Prostate gland (tissue), 2 donors: Measurements from ENCODE around the gene TMEM238.

Experiments used
- POLR2A ChIP-seq: fragments of 450-650 bp; IDR thresholded peaks from one replicate; pipeline ENCODE4 v1.6.1; 2016; ENCODE audit warnings: antibody characterized with exemption, mild to moderate bottlenecking
- POLR2AphosphoS5 ChIP-seq: sonication (generic); formaldehyde crosslinking; IDR thresholded peaks from one replicate; pipeline ENCODE4 v1.6.1; 2017; ENCODE audit warnings: antibody characterized with exemption
- TF ChIP-seq, protein P1 (sequence below), 4 experiments: fragments of 200-600 bp in 2 of 4; fragments of 450-650 bp in 2 of 4; sonication (generic) in 2 of 4; IDR thresholded peaks; 1 replicate in 3 of 4; 2 replicates in 1 of 4; pipeline ENCODE4 v1.5.1; 2016 to 2019; ENCODE audit warnings: antibody characterized with exemption in 4 of 4, mild to moderate bottlenecking in 2 of 4, moderate library complexity in 2 of 4

DNA sequence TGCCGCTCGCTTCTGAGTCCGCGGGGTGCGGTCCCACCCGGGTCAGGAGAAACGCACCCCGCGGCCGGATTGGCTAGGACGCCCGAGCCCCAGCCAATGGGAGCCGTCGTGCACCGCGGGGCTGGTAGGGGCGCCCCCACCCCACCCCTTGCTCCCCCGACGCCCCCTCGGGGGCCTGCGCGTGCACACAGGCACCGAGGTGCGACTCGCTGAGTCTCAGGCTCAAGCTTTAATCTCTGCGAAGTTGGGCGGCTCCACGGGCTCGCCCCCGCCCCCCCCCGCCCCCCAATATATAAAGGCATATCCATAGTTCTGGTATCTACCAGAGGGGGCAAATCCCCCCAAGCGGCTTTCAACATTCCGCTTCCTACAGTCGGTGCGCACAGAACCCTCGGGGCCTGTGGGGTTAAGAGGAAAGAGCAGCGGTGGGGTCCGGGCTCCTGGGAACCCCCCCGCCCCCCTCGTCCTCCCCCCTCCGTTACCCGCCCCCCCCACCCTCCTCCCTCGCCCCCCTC, 29.3 kb downstream of the TMEM238 start, which contains the start of gene COX6B2:
- TF ChIP-seq, protein P1, sequence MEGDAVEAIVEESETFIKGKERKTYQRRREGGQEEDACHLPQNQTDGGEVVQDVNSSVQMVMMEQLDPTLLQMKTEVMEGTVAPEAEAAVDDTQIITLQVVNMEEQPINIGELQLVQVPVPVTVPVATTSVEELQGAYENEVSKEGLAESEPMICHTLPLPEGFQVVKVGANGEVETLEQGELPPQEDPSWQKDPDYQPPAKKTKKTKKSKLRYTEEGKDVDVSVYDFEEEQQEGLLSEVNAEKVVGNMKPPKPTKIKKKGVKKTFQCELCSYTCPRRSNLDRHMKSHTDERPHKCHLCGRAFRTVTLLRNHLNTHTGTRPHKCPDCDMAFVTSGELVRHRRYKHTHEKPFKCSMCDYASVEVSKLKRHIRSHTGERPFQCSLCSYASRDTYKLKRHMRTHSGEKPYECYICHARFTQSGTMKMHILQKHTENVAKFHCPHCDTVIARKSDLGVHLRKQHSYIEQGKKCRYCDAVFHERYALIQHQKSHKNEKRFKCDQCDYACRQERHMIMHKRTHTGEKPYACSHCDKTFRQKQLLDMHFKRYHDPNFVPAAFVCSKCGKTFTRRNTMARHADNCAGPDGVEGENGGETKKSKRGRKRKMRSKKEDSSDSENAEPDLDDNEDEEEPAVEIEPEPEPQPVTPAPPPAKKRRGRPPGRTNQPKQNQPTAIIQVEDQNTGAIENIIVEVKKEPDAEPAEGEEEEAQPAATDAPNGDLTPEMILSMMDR (IDR thresholded peaks at IDR 0.05): no peak
- TF ChIP-seq POLR2A (no peak), POLR2AphosphoS5 (no peak)
